IMR-90 (cell line): ENCODE results near the gene RNF224. TPM values are rescaled to one million over a fixed set of nuclear protein-coding genes. Genes with fewer than 3 reads are reported as not detected.
A peak's percentile ranks its signal among the peaks of the same experiment; 100 is the strongest.

Source experiments
- ATAC-seq: fragments of 200-7000 bp; cut with Tn5 transposase; 2 replicates; pipeline ENCODE4 v1.9.1; 2020; ENCODE audit warnings: low read depth, mild to moderate bottlenecking, moderate library complexity
- BruUV-seq: library from RNA; stranded (reverse); fragments of 400-500 nt; replicated peaks from 2 replicates; lab custom pipeline; 2021; lab: Mats Ljungman, UMichigan
- CTCF ChIA-PET: fragments of 300-600 bp; formaldehyde crosslinking; extraction: SDS; loops from one replicate; lab custom pipeline; 2021; ENCODE audit warnings: antibody characterized with exemption; lab: Yijun Ruan, JAX
- POLR2A ChIA-PET: fragments of 300-600 bp; sonication (Branson Sonifier 250); formaldehyde crosslinking; loops from one replicate; lab custom pipeline; 2022; ENCODE audit warnings: antibody characterized with exemption; ENCODE audit not compliant: unreplicated experiment; lab: Charles Lee
- DNase-seq: peaks from one replicate; pipeline ENCODE4 v3.0.0; 2013
- H2AFZ ChIP-seq: replicated peaks from 2 replicates; pipeline ENCODE3; 2013; ENCODE audit warnings: low read length, mild to moderate bottlenecking; ENCODE audit not compliant: poor library complexity
- H2AK5ac ChIP-seq: 2 replicates; pipeline ENCODE4 v1.6.1; 2013; ENCODE audit warnings: low read depth, low read length, inconsistent platforms
- H2AK9ac ChIP-seq: replicated peaks from 2 replicates; pipeline ENCODE3; 2013; ENCODE audit warnings: mild to moderate bottlenecking, low read depth, low read length, moderate library complexity; ENCODE audit not compliant: poor library complexity
- H2BK120ac ChIP-seq: 2 replicates; pipeline ENCODE4 v1.6.1; 2013; ENCODE audit warnings: low read depth, low read length, inconsistent platforms
- H2BK15ac ChIP-seq: 3 replicates; pipeline ENCODE4 v1.6.1; 2013; ENCODE audit warnings: low read depth, low read length, inconsistent platforms
- H2BK20ac ChIP-seq: 2 replicates; pipeline ENCODE4 v1.6.1; 2013; ENCODE audit warnings: low read depth, mild to moderate bottlenecking, inconsistent platforms, low read length, moderate library complexity
- H2BK5ac ChIP-seq: 2 replicates; pipeline ENCODE4 v1.6.1; 2013; ENCODE audit warnings: mild to moderate bottlenecking, low read depth, low read length, inconsistent platforms; ENCODE audit not compliant: poor library complexity, severe bottlenecking
- H3K14ac ChIP-seq: replicated peaks from 2 replicates; pipeline ENCODE4 v1.6.1; 2013; ENCODE audit warnings: low read depth, low read length, inconsistent platforms
- H3K18ac ChIP-seq: 2 replicates; pipeline ENCODE4 v1.6.1; 2013; ENCODE audit warnings: low read depth, low read length, control low read depth
- H3K23ac ChIP-seq: 2 replicates; pipeline ENCODE4 v1.6.1; 2013; ENCODE audit warnings: low read depth, low read length, inconsistent platforms
- H3K27ac ChIP-seq: 2 replicates; pipeline ENCODE4 v1.5.1; 2013; ENCODE audit warnings: mild to moderate bottlenecking, control low read depth, low read length; ENCODE audit not compliant: insufficient read depth
- H3K27me3 ChIP-seq: 2 replicates; pipeline ENCODE4 v1.6.1; 2013; ENCODE audit warnings: low read length; ENCODE audit not compliant: control insufficient read depth, insufficient read depth
- H3K36me3 ChIP-seq: 2 replicates; pipeline ENCODE4 v1.6.1; 2013; ENCODE audit warnings: low read length, mixed read lengths; ENCODE audit not compliant: control insufficient read depth, insufficient read depth
- H3K4ac ChIP-seq: 2 replicates; pipeline ENCODE4 v1.6.1; 2013; ENCODE audit warnings: low read depth, low read length, inconsistent platforms
- H3K4me1 ChIP-seq: 2 replicates; pipeline ENCODE4 v1.6.1; 2013; ENCODE audit warnings: low read length, mixed read lengths; ENCODE audit not compliant: control insufficient read depth, insufficient read depth
- H3K4me2 ChIP-seq: 2 replicates; pipeline ENCODE4 v1.6.1; 2013; ENCODE audit warnings: low read depth, mild to moderate bottlenecking, control low read depth, low read length, moderate library complexity
- H3K4me3 ChIP-seq: 2 replicates; pipeline ENCODE4 v1.5.1; 2013; ENCODE audit warnings: low read depth, mild to moderate bottlenecking, control low read depth, low read length, moderate library complexity; ENCODE audit not compliant: insufficient read depth
- H3K56ac ChIP-seq: 2 replicates; pipeline ENCODE4 v1.6.1; 2013; ENCODE audit warnings: low read length, inconsistent platforms; ENCODE audit not compliant: insufficient read depth; ENCODE audit errors: extremely low read depth
- H3K79me1 ChIP-seq, 2 experiments: 2 replicates each; pipeline ENCODE4 v1.6.1; 2013; ENCODE audit warnings: low read length in 2 of 2, inconsistent platforms in 1 of 2, low read depth in 1 of 2
- H3K9ac ChIP-seq: 2 replicates; pipeline ENCODE4 v1.6.1; 2013; ENCODE audit warnings: low read depth, low read length, control low read depth
- H3K9me1 ChIP-seq: 2 replicates; pipeline ENCODE4 v1.6.1; 2013; ENCODE audit warnings: low read length, inconsistent platforms; ENCODE audit not compliant: insufficient read depth
- H3K9me3 ChIP-seq: 2 replicates; pipeline ENCODE4 v1.6.1; 2013; ENCODE audit warnings: low read length; ENCODE audit not compliant: control insufficient read depth, insufficient read depth
- H4K20me1 ChIP-seq: 2 replicates; pipeline ENCODE4 v1.6.1; 2013; ENCODE audit warnings: low read length, inconsistent platforms; ENCODE audit not compliant: insufficient read depth
- H4K5ac ChIP-seq: 2 replicates; pipeline ENCODE4 v1.6.1; 2013; ENCODE audit warnings: mild to moderate bottlenecking, low read depth, low read length, control low read depth
- H4K8ac ChIP-seq, 2 experiments: 2 replicates each; pipeline ENCODE4 v1.6.1; 2013; ENCODE audit warnings: low read depth in 2 of 2, low read length in 2 of 2, control low read depth in 1 of 2, inconsistent platforms in 1 of 2
- H4K91ac ChIP-seq: 2 replicates; pipeline ENCODE4 v1.6.1; 2013; ENCODE audit warnings: low read depth, low read length, inconsistent platforms; ENCODE audit not compliant: insufficient read depth
- BHLHE40 ChIP-seq: fragments of 150-350 bp; IDR thresholded peaks from 2 replicates; pipeline ENCODE4 v1.6.1; 2016; ENCODE audit warnings: mild to moderate bottlenecking, low read depth, low read length
- FOS ChIP-seq: fragments of 150-350 bp; IDR thresholded peaks from 2 replicates; pipeline ENCODE4 v1.6.1; 2016; ENCODE audit warnings: low read depth, low read length
- MAZ ChIP-seq: IDR thresholded peaks from 2 replicates; pipeline ENCODE4 v1.6.1; 2012; ENCODE audit warnings: low read depth, mild to moderate bottlenecking, low read length, improper control_type of control experiment, moderate library complexity, borderline replicate concordance
- MXI1 ChIP-seq: IDR thresholded peaks from 2 replicates; pipeline ENCODE4 v1.6.1; 2012; ENCODE audit warnings: low read depth, mild to moderate bottlenecking, low read length, moderate library complexity, borderline replicate concordance
- NFE2L2 ChIP-seq: fragments of 150-350 bp; IDR thresholded peaks from 2 replicates; pipeline ENCODE4 v1.6.1; 2016; ENCODE audit warnings: low read depth, mild to moderate bottlenecking, low read length
- POLR2A ChIP-seq: IDR thresholded peaks from 2 replicates; pipeline ENCODE4 v1.6.1; 2012; ENCODE audit warnings: mild to moderate bottlenecking, low read depth, low read length
- RAD21 ChIP-seq: IDR thresholded peaks from 2 replicates; pipeline ENCODE4 v1.6.1; 2012; ENCODE audit warnings: low read length, improper control_type of control experiment
- RCOR1 ChIP-seq: IDR thresholded peaks from 2 replicates; pipeline ENCODE4 v1.6.1; 2012; ENCODE audit warnings: mild to moderate bottlenecking, low read length, improper control_type of control experiment; ENCODE audit not compliant: insufficient replicate concordance
- RFX5 ChIP-seq: IDR thresholded peaks from 2 replicates; pipeline ENCODE4 v1.8.0; 2012; ENCODE audit warnings: low read depth, mild to moderate bottlenecking, low read length, moderate library complexity
- SMC3 ChIP-seq: fragments of 150-350 bp; IDR thresholded peaks from 2 replicates; pipeline ENCODE4 v1.6.1; 2016; ENCODE audit warnings: low read depth, mild to moderate bottlenecking, antibody characterized with exemption, low read length, moderate library complexity
- WGBS, 2 experiments: methylation state at CpG; one replicate each; pipeline versions ENCODE4 v1.1.5 to v1.1.7; 2013; ENCODE audit warnings: missing lambda C conversion rate in 2 of 2; ENCODE audit not compliant: insufficient read length in 1 of 2; ENCODE audit errors: extremely low coverage in 2 of 2; 5-methylcytosine and 5-hydroxymethylcytosine counted together
- dilution Hi-C: fragments of 300-500 bp; cut with HindIII; formaldehyde crosslinking; loops from one replicate; pipeline ENCODE4 v1.14.3; 2018; ENCODE audit warnings: low sequenced_read_pairs; ENCODE audit not compliant: unreplicated experiment
- in situ Hi-C: fragments of 300-500 bp; cut with MboI; formaldehyde crosslinking; loops from 3 replicates; pipeline ENCODE4 v1.14.3; 2019; ENCODE audit warnings: low sequenced_read_pairs, inconsistent platforms, mixed read lengths
- intact Hi-C: fragments of 100-400 bp; cut with micrococcal nuclease; formaldehyde crosslinking; loops from 2 replicates; pipeline ENCODE4 v1.10.0; 2022
- polyA plus RNA-seq, 3 experiments: library from polyadenylated mRNA; depleted of rRNA; stranded (reverse); fragments of >200 nt; gene quantifications; 2 replicates each; pipeline ENCODE4 v1.2.3, GENCODE V29; 2012; ENCODE audit warnings: low replicate concordance in 1 of 3
- total RNA-seq: library from RNA; depleted of rRNA; stranded (reverse); fragments of >200 nt; gene quantifications from 2 replicates; pipeline ENCODE4 v1.2.3, GENCODE V29; 2012
- TF ChIP-seq, protein P1 (sequence below): fragments of 150-350 bp; IDR thresholded peaks from 2 replicates; pipeline ENCODE4 v1.6.1; 2016; ENCODE audit warnings: low read depth, mild to moderate bottlenecking, low read length, moderate library complexity, borderline replicate concordance
- TF ChIP-seq, protein P2 (sequence below): conservative IDR thresholded peaks from 2 replicates; pipeline ENCODE4 v1.5.1; 2012; ENCODE audit warnings: mild to moderate bottlenecking, low read depth, low read length, improper control_type of control experiment
- TF ChIP-seq, protein P3 (sequence below): fragments of 150-350 bp; IDR thresholded peaks from 2 replicates; pipeline ENCODE4 v1.6.1; 2017; ENCODE audit warnings: mild to moderate bottlenecking, antibody characterized with exemption, low read length, low read depth

Gene RNF224
- total and polyA plus RNA-seq, 2 of the 4 experiments (the other 2 are of a cell fraction) = not detected

DNA sequence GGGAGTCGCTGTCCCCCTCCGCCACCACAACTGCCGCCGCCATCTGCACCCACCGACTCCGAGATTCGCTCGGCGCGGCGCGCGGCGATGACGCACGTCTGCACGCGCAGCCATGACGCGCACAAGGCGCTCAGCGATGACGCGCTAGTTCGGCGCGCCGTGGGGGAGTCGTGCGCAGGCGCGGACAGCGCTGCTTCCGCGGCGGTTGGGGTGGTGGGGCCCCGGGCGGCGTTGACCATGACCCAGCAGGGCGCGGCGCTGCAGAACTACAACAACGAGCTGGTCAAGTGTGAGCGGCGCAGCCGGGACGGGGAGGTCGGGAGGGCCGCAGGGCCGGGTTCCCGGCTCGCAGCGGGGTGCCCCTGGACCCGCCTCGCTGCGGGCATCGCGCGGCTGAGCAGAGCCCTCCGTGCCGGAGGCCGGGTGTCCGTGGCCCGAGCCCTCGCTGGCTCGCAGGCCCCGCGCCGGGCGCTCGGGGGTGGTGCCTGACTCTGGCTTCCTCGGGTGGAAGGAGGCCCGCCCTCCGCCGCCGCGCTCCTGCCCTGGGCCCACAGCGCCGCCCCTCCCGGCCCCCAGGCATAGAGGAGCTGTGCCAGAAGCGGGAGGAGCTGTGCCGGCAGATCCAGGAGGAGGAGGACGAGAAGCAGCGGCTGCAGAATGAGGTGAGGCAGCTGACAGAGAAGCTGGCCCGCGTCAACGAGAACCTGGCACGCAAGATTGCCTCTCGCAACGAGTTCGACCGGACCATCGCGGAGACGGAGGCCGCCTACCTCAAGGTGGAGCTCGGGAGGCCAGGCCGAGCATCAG is 38.6 kb upstream of the RNF224 start, which contains the start of the genes ANAPC2 and SSNA1:
Gene ANAPC2, minus strand, starts transcription at position 71 of the 807 bp plus-strand sequence. Its CDS starts 28 bp downstream, at position 43.
Gene SSNA1, plus strand, starts transcription at position 187 of the 807 bp plus-strand sequence. Its CDS starts 51 bp downstream, at position 238.
- H2AK9ac ChIP-seq = peak within 1 kb of the TSS; percentile 96
- H2BK120ac ChIP-seq = no peak within 1 kb of the TSS; the same call in 1 of the 2 replicates
- intact Hi-C loops (loop anchor here (1.0 kb wide), 1 partner anchor 12 kb away; the partner anchor contains the start of gene TPRN), in situ Hi-C loops (no loop called here), dilution Hi-C loops (no loop called here)
- H3K27ac ChIP-seq = peak within 1 kb of the TSS; percentile 73
- peak within 1 kb of the TSS; percentile 79 for H3K4ac ChIP-seq
- peak within 1 kb of the TSS; percentile 99 for H2AFZ ChIP-seq
- H3K9me3 ChIP-seq = no peaks in the 10 kb centered on the region
- BruUV-seq = no TSS peak
- ChIA-PET CTCF (interaction anchor here (0.6 to 0.9 kb wide), 2 partner anchors 48 to 125 kb away, joined by 3 read pairs; no protein-coding TSS in a partner anchor), POLR2A (interaction anchor here (0.9 to 1.3 kb wide), 3 partner anchors 11 to 52 kb away, joined by 3 read pairs; partner anchors contain the start of gene TPRN)
- peak within 1 kb of the TSS; percentile 81 for H4K5ac ChIP-seq
- H4K8ac ChIP-seq = peak within 1 kb of the TSS; percentile 69 to 97
- peak within 1 kb of the TSS; percentile 89 for H3K4me2 ChIP-seq
- H4K20me1 ChIP-seq = peaks cover 22% of the 10 kb centered on the region
- no peaks in the 10 kb centered on the region for H3K9me1 ChIP-seq
- H2BK15ac ChIP-seq = no peak within 1 kb of the TSS
- ATAC-seq = peak; percentile 91
- peak within 1 kb of the TSS; percentile 84 for H2AK5ac ChIP-seq
- WGBS, 2 experiments = 0% methylated on average over 81 of the region's 98 CpGs; no CpG with 5 or more reads in 1 of the 2 experiments
- H3K4me1 ChIP-seq = peaks cover 16% of the 10 kb centered on the region
- H3K27me3 ChIP-seq = no peaks in the 10 kb centered on the region
- H3K79me1 ChIP-seq = peaks cover 5 to 62% of the 10 kb centered on the region in 2 experiments
- peak within 1 kb of the TSS; percentile 66 for H4K91ac ChIP-seq
- peak within 1 kb of the TSS; percentile 35; the same call in 1 of the 2 replicates for H3K23ac ChIP-seq
- peak within 1 kb of the TSS; percentile 84 for H2BK5ac ChIP-seq
- H3K4me3 ChIP-seq = peak within 1 kb of the TSS; percentile 91
- H2BK20ac ChIP-seq = no peak within 1 kb of the TSS
- no peak within 1 kb of the TSS for H3K18ac ChIP-seq
- peak within 1 kb of the TSS; percentile 84 for H3K9ac ChIP-seq
- peak within 1 kb of the TSS; percentile 41 for H3K56ac ChIP-seq
- peak within 1 kb of the TSS; percentile 77 for H3K14ac ChIP-seq
- peaks cover 51% of the 10 kb centered on the region for H3K36me3 ChIP-seq
- DNase-seq = peak; percentile 92
- TF ChIP-seq MXI1 = peak; percentile 92
- TF ChIP-seq, protein P1, sequence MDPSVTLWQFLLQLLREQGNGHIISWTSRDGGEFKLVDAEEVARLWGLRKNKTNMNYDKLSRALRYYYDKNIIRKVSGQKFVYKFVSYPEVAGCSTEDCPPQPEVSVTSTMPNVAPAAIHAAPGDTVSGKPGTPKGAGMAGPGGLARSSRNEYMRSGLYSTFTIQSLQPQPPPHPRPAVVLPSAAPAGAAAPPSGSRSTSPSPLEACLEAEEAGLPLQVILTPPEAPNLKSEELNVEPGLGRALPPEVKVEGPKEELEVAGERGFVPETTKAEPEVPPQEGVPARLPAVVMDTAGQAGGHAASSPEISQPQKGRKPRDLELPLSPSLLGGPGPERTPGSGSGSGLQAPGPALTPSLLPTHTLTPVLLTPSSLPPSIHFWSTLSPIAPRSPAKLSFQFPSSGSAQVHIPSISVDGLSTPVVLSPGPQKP = no peak
- TF ChIP-seq FOS = 0 out of 2 replicates have a peak, but pooled peaks have one; percentile 61
- TF ChIP-seq POLR2A = peak; percentile 86
- peak; percentile 93 for TF ChIP-seq BHLHE40
- TF ChIP-seq MAZ = peak; percentile 75; the same call in 1 of the 2 replicates
- TF ChIP-seq RFX5 = no peak
- TF ChIP-seq, protein P2, sequence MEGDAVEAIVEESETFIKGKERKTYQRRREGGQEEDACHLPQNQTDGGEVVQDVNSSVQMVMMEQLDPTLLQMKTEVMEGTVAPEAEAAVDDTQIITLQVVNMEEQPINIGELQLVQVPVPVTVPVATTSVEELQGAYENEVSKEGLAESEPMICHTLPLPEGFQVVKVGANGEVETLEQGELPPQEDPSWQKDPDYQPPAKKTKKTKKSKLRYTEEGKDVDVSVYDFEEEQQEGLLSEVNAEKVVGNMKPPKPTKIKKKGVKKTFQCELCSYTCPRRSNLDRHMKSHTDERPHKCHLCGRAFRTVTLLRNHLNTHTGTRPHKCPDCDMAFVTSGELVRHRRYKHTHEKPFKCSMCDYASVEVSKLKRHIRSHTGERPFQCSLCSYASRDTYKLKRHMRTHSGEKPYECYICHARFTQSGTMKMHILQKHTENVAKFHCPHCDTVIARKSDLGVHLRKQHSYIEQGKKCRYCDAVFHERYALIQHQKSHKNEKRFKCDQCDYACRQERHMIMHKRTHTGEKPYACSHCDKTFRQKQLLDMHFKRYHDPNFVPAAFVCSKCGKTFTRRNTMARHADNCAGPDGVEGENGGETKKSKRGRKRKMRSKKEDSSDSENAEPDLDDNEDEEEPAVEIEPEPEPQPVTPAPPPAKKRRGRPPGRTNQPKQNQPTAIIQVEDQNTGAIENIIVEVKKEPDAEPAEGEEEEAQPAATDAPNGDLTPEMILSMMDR = peak; percentile 50
- peak; percentile 25; the same call in 1 of the 2 replicates for TF ChIP-seq NFE2L2
- peak; percentile 33; the same call in 1 of the 2 replicates for TF ChIP-seq SMC3
- no peak for TF ChIP-seq RCOR1
- TF ChIP-seq, protein P3, sequence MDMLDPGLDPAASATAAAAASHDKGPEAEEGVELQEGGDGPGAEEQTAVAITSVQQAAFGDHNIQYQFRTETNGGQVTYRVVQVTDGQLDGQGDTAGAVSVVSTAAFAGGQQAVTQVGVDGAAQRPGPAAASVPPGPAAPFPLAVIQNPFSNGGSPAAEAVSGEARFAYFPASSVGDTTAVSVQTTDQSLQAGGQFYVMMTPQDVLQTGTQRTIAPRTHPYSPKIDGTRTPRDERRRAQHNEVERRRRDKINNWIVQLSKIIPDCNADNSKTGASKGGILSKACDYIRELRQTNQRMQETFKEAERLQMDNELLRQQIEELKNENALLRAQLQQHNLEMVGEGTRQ = peak; percentile 43
- peak; percentile 42 for TF ChIP-seq RAD21
